CD4-positive, alpha-beta T cell treated with Interleukin-17A for 1 hour (primary cell): ENCODE measurements around the gene UGT1A1.

Source experiments
- DNase-seq: peaks from one replicate; pipeline ENCODE4 v3.0.0-alpha.2; 2020

UGT1A1 gene

DNA sequence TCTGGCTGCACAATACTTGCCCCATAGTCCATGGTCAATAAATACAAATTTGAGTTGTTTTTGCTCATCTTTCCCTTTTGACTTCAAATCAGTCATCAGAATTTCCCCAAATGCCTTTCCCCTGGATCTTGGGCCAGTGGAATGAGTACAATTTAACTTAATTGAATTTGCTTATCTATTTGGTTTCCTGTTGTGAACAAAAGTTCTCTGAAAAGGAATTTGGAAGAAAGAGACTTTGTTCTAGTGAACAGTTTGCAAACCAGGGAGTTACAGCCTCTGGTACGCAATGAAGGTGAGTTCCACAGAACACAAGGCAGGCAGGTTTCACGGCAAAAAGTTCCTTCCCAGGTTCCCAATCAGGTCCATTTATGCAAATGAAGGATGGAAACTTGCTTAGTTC is 1.2 kb upstream of the UGT1A1 start:
- DNase-seq, result no peak

DNA sequence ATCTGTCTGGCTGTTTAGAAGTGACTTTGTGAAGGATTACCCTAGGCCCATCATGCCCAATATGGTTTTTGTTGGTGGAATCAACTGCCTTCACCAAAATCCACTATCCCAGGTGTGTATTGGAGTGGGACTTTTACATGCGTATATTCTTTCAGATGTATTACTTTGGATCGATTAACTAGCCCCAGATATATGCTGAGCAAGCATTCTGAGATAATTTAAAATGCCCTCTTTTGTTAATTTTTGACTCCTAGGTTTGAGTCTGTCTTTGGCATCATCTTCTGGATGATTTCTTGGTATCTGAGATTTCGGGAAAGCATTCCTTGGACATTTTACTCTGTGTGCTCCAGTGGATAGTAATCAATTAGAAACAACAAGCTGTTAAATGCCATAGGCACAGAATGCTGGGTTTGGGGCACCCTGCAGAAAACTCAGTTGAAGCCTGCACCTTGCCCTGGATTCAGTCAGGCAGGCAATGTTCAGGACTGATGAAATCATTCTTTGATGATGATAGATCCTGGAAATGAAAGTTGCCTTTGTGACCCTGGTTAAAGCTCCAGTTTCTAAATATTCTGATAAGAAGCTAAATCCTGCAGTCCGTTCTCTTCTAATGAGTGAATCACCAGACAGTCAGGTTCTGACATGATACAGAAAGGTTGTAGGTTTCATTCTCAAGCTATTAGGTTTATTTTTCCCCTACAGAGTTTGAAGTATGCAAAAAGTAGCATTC is 1.1 kb downstream of the UGT1A1 start:
- DNase-seq, result no peak

DNA sequence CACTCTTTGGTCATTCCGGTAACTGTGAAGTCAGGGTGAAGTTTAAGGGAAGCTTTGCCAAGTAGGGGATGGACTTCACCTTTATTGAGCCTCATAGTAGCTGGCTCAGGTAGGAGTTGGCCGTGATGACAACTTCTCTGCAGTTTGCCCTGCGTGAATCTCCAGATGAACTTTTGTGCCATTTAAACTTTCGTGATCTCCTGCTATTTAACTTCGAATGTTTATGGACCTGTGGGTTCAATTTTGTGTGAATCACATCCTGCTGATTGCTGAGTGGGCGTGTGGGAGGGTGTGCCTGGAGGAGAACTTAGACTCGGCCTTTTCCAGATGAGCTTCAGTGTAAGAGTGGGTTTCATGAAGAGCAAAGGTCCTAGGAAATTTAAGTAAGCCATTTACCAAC is 4.2 kb downstream of the UGT1A1 start:
- no peak for DNase-seq

DNA sequence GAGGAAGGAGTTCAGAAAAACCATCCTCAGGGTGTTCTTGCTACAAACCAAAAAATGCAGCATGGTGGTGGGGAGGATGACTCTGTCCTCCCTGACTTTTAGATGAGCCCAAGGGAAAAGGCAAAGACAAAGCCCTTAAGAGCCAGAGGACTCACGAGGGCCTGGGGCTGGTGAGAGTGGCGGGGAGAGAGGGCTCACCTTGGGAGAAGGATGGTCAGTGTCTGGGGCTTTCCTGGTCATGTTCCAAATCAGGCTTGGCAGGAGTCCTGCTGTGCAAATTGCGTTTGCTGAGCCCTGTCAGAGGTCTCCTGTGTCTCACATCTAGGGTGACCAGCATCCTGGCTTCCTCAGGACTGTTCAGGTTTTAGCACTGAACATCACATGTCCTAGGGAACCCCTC is 4.7 kb downstream of the UGT1A1 start:
- no peak for DNase-seq

DNA sequence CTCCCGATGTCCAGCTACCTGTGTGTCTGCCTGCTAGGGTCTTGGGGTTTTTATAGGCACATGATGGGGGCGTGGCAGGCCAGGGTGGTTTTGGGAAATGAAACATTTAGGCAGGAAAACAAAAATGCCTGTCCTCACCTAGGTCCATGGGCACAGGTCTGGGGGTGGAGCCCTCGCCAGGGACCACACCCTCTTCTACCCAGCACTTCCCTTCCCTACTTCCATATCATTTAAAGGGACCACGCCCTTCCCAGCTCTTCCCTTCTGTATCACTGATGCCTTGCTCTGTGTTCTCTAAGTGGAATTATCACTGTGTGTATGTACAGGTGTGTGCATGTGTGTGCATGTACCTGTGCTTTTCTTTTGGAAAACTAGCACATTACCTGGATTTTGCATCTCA is 6.3 kb downstream of the UGT1A1 start:
- DNase-seq, result no peak

GRCh38 chr2:233768076-233768475 is 8.0 kb downstream of the UGT1A1 start:
- no peak for DNase-seq

- no peak for DNase-seq
Observed at GRCh38 chr2:233769260-233769659, 9.2 kb downstream of the UGT1A1 start.

DNA sequence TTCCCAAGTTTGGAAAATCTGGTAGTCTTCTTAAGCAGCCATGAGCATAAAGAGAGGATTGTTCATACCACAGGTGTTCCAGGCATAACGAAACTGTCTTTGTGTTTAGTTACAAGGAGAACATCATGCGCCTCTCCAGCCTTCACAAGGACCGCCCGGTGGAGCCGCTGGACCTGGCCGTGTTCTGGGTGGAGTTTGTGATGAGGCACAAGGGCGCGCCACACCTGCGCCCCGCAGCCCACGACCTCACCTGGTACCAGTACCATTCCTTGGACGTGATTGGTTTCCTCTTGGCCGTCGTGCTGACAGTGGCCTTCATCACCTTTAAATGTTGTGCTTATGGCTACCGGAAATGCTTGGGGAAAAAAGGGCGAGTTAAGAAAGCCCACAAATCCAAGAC is 12.1 kb downstream of the UGT1A1 start:
- DNase-seq, result no peak

GRCh38 chr2:233772583-233772982 is 12.5 kb downstream of the UGT1A1 start:
- no peak for DNase-seq

DNA sequence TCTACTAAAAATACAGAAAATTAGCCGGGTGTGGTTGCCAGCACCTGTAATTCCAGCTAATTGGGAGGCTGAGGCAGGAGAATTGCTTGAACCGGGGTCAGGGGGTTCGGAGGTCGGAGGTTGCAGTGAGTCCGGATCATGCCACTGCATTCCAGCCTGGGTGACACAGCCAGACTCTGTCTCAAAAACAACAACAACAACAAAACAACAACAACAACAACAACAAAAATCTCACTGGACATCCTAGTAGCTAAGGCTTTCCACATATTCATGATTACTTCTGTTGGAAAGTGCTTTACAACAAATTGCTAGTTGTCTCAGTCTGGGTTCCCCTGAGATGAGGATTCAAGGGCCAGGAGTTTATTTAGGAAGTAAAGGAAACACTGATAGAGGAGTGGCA is 13.8 kb downstream of the UGT1A1 start:
- no peak for DNase-seq

GRCh38 chr2:233775414-233775813 is 15.3 kb downstream of the UGT1A1 start:
- no peak for DNase-seq

- DNase-seq, result no peak
Observed at GRCh38 chr2:233778030-233778429, 18.0 kb downstream of the UGT1A1 start, which contains the start of gene MROH2A. MROH2A (plus strand) TSS chr2:233778330; CDS start chr2:233779359, 1,029 bp downstream.

DNA sequence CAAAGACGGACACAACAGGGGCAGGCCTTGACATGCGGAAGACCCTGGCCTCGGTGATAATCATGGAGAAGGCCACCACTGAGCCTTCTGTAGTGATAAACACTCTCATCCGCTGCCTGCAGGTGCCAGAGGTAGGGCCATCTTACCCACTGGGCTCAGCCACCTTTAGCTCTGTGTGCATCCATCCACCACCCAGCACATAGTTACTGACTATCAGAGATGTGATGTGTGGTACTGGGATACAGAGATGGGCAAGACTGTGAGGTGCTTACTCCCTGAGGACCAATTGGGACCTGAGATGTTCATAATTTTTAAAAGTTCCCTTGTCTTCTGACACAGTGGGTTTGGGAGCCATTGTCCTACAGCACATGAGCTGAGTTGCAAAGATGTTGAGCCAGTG is 19.7 kb downstream of the UGT1A1 start:
- no peak for DNase-seq

DNA sequence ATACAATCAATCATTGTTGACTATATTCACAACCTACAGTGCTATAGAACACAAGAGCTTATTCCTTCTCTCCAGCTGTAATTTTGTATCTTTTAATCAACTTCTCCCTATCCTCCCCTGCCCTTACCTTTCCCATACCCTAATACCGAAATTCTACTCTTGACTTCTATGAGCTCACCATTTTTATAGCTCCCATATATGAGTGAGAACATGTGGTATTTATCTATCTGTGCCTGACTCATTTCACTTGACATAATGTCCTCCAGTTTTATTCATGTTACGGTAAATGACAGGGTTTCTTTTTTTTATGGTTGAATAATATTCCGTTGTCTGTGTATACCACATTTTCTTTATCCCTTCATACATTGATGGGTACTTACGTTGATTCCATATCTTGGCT is 20.7 kb downstream of the UGT1A1 start:
- no peak for DNase-seq

DNA sequence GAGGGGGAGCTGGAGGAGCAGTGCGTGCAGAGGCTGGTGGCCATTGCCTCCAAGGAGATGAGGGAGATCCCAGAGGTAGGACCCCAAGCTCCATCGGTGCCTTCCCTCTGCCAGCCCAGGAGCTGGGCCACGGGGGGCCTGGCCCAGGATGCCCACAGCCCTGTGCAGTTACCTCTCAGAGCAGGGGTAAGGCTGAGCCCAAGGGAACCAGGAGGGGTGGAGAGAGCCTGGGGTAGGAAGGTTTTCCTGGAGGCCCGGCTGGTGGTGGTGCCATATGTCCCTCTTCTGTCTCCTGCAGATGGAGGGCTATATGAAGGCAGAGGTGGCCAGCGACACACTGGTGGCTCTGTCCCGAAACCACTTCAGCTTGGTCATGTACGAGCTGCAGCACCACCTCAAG is 29.5 kb downstream of the UGT1A1 start:
- DNase-seq, result no peak

GRCh38 chr2:233791151-233791882 is 31.2 kb downstream of the UGT1A1 start:
- no peak for DNase-seq

GRCh38 chr2:233791883-233792329 is 31.8 kb downstream of the UGT1A1 start:
- no peak for DNase-seq

DNA sequence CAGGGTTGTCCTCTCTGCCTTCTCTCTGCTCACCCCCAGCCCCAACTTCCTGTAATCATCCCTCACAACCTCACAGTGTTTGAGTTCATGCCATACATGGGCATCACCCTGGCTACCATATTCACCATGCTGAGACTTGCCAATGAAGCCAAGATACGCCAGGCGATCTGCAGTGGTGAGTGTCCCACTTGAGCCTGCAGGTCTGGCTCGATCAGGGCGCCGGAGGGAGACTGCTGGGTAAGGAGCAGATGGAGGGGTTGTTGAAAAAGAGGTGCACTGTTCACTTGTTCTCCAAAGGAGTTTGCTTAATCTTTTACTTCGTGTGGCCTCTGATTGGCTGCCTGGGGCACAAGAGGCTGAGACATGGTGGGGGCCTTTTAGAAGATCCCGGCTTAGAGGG is 32.6 kb downstream of the UGT1A1 start:
- DNase-seq, result no peak

DNA sequence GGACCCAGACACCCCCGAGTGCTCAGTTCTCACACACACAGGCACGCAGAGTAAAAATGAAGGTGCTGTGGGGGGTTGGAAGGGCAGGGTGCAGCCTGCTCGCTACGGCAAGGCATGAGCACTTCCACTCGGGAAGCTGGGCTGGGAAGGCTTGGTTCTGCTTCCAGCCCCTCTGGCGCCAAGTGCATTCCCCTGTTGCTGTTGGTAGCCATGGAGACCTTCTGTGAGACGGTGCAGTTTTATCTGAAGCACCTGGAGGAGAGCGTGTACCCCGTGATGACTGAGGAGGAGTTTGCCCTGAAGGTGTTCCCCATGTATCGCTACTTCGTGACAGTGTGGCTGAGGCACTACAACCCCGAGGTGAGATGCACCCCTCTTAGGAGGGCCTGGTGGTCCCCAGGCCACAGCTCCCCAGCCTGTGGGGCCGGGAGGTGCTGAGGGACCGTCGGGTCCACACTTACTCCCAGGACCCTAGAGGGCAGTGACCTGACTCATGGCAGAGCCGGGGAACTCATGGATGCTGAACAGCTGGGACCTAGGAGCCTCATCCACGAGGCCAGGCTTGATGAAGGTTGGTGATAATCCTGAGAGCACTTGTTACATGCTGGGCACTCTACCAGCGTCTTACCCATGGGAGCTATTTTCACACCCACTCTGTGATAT is 33.5 kb downstream of the UGT1A1 start:
- no peak for DNase-seq

DNA sequence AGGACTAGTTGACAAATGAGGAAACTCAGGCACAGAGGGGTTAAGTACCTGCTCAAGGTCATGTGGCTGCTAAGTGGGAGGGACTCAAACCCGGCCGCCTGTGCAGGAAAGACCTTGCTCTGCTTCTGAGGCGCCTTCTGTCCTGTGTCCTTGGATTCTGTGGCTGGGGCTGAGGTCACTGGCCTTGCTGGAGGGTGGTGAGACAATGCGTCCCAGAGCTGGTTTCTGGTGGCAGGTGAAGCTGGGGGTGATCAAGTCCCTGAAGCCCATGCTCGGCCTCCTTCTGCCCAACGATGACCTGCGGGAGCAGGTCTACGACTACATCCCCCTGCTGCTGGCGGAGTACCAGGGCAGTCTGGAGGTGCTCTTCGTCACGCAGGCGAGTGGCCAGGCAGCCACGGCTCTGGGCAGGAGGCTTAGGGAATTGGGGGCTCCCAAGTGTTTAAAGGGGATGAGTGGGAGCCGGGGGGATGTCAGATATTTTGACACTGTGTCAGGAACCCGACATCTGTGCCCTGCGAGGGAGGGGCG is 34.1 kb downstream of the UGT1A1 start:
- DNase-seq, result no peak

DNA sequence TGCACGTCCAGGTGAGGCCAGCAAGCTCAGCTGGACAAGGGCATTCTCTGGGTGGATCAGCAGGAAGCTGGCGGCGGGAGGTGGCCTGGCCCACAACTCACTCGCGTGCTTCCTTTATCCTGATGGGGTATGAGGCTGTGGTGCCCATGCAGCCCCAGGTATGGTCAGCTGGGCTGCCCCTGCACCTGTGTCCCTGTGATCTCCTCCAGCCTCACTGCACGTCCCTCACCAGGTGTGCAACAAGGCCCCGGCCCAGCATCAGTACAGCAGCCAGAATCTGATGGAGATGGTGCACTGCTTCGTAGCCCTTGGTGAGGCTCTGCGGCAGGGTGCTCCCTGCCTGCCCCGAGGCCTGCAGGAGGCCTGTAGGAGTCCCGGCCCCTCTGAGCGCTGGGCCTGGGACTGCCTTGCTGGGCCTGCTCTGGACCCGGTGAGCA is 35.7 kb downstream of the UGT1A1 start:
- DNase-seq, result no peak

GRCh38 chr2:233796254-233796653 is 36.2 kb downstream of the UGT1A1 start:
- no peak for DNase-seq

DNA sequence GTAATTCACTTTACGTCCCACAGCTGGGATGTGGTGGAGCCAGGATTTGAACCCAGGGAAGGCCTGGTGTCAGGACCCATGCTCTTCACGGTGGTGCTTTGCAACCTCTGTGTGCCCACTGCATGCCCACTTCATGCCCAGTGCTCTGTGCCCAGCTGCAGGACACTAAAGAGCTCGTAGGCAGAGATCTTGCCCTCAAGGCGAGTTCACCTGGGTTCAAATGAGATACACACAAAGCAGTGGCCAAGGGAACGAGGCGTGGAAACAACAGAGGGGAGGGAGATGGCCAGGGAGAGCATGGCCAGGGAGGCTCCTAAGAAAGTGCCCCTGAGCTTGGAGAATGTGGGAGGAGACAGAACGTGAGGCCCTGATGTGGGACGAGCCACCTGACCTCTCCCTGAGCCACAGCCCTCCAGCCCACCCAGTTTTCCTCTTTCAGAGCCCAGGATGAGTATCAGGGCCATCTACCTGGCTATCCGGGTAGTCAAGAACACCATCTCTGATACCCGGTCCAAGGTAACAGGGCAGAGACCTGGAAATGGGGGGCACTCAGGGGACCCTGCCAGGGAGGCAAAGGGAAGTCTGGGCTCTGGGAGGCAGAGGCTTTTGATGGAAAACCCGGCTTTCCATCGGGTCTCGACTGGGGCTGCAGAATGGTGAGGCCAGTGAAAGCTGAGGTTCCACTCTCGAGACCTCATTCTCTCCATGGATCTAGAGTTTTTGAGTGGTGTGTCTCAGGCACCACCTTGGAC is 38.4 kb downstream of the UGT1A1 start:
- no peak for DNase-seq
